HG03558 (cell line): Measurements from ENCODE around the gene MYO18A.

Experiments
- ATAC-seq: cut with Tn5 transposase; IDR thresholded peaks from one replicate; pipeline ENCODE4 v1.9.1; 2021; ENCODE audit warnings: moderate number of reproducible peaks; ENCODE audit not compliant: unreplicated experiment; ENCODE audit errors: extremely low read depth

MYO18A gene

GRCh38 chr17:29066606-29067005 lies 113.6 kb downstream of the MYO18A start:
- ATAC-seq, result no peak

GRCh38 chr17:29066047-29066446 lies 114.2 kb downstream of the MYO18A start:
- ATAC-seq, result no peak

GRCh38 chr17:29063992-29064391 lies 116.2 kb downstream of the MYO18A start:
- no peak for ATAC-seq

GRCh38 chr17:29062215-29062614 lies 118.0 kb downstream of the MYO18A start:
- no peak for ATAC-seq

- no peak for ATAC-seq
Measured at GRCh38 chr17:29061036-29061435, 119.2 kb downstream of the MYO18A start.

GRCh38 chr17:29060475-29060874 lies 119.7 kb downstream of the MYO18A start:
- ATAC-seq, result no peak

GRCh38 chr17:29059281-29059680 lies 120.9 kb downstream of the MYO18A start:
- no peak for ATAC-seq

GRCh38 chr17:29058391-29058790 lies 121.8 kb downstream of the MYO18A start:
- no peak for ATAC-seq

GRCh38 chr17:29057361-29057760 lies 122.8 kb downstream of the MYO18A start:
- ATAC-seq, result no peak

- no peak for ATAC-seq
Measured at GRCh38 chr17:29054835-29055234, 125.4 kb downstream of the MYO18A start.

GRCh38 chr17:29051731-29052130 lies 128.5 kb downstream of the MYO18A start:
- no peak for ATAC-seq

- ATAC-seq, result no peak
Measured at GRCh38 chr17:29051194-29051593, 129.0 kb downstream of the MYO18A start.

GRCh38 chr17:29050176-29050575 lies 130.0 kb downstream of the MYO18A start:
- ATAC-seq, result no peak

GRCh38 chr17:29049541-29050145 lies 130.6 kb downstream of the MYO18A start:
- no peak for ATAC-seq

- ATAC-seq, result no peak
Measured at GRCh38 chr17:29048440-29049368, 131.5 kb downstream of the MYO18A start.

GRCh38 chr17:29046473-29046839 lies 133.7 kb downstream of the MYO18A start:
- no peak for ATAC-seq

- no peak for ATAC-seq
Measured at GRCh38 chr17:29045734-29046472, 134.3 kb downstream of the MYO18A start.

GRCh38 chr17:29045026-29045425 lies 135.2 kb downstream of the MYO18A start:
- ATAC-seq, result no peak

- ATAC-seq, result no peak
Measured at GRCh38 chr17:29043539-29044145, 136.6 kb downstream of the MYO18A start.

GRCh38 chr17:29042679-29043538 lies 137.3 kb downstream of the MYO18A start, which contains the start of gene PIPOX:
PIPOX (plus strand) TSS chr17:29043141; CDS start chr17:29043226, 85 bp downstream.
- ATAC-seq, result no peak
